ENCODE results near the gene A3GALT2.

The A3GALT2 gene

DNA sequence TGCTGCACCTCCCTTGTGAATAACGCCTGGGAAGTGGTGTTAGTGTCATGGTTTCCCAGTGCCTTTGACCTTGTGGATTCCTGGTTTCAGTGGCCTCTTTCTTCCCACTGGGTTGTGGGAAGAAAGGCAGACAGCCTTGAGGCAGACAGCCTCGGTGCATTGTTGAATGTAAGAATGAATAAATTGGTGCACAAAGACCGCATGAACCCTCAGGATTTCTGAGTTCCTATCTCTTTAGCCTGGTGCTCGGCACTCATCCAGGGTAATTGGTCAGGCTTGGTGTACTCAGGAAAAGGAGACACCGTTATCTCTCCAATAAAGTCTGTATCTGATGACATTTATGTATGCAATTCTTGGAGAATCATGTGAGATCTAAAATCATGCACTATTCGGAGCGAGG lies 59.6 kb downstream of the A3GALT2 start:
- H3K27me3 ChIP-seq (ENCODE audit: control insufficient read depth, insufficient read depth, low read length) = no peaks in the 10 kb centered on the region
- H3K4me2 ChIP-seq (ENCODE audit: low read length) = peak overlapping the region; percentile 33
- no peak overlapping the region for H3K4me3 ChIP-seq (ENCODE audit: low read depth, low read length)
- no peak overlapping the region for H2AFZ ChIP-seq
- peaks cover 49% of the 10 kb centered on the region for H3K79me2 ChIP-seq
- no peaks in the 10 kb centered on the region for H3K9me3 ChIP-seq (ENCODE audit: control insufficient read depth, low read length)
- H3K4me1 ChIP-seq = peaks cover 9% of the 10 kb centered on the region
- TF ChIP-seq, protein P1, sequence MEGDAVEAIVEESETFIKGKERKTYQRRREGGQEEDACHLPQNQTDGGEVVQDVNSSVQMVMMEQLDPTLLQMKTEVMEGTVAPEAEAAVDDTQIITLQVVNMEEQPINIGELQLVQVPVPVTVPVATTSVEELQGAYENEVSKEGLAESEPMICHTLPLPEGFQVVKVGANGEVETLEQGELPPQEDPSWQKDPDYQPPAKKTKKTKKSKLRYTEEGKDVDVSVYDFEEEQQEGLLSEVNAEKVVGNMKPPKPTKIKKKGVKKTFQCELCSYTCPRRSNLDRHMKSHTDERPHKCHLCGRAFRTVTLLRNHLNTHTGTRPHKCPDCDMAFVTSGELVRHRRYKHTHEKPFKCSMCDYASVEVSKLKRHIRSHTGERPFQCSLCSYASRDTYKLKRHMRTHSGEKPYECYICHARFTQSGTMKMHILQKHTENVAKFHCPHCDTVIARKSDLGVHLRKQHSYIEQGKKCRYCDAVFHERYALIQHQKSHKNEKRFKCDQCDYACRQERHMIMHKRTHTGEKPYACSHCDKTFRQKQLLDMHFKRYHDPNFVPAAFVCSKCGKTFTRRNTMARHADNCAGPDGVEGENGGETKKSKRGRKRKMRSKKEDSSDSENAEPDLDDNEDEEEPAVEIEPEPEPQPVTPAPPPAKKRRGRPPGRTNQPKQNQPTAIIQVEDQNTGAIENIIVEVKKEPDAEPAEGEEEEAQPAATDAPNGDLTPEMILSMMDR (IDR thresholded peaks at IDR 0.05) = no peak
- no peak overlapping the region for H3K27ac ChIP-seq
- H3K36me3 ChIP-seq (ENCODE audit: control insufficient read depth, insufficient read depth, low read length) = no peaks in the 10 kb centered on the region
- no peak overlapping the region for H3K9ac ChIP-seq

DNA sequence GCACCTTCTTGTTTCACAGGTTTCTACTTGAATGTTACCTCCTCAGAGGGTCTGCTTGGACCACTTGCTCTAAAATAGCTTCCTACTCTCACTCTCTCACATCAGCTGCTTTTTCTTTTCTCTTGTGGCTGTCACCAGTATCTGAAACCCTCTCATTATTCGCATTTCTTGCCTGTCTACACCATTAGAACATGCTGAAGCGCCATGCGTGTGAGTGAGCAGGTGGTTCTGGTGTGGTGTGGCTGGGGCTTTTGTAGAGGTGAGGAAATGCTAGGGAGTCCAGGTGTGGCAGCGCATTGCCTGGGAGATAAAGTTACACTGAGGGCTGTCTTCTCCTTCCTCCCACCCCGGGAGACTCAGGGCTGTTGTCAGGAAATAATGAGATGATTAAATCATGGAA lies 60.5 kb downstream of the A3GALT2 start:
- no peak overlapping the region for H2AFZ ChIP-seq
- H3K9ac ChIP-seq = no peak overlapping the region
- no peaks in the 10 kb centered on the region for H3K9me3 ChIP-seq (ENCODE audit: control insufficient read depth, low read length)
- H3K36me3 ChIP-seq (ENCODE audit: control insufficient read depth, insufficient read depth, low read length) = no peaks in the 10 kb centered on the region
- peaks cover 42% of the 10 kb centered on the region for H3K79me2 ChIP-seq
- no peak overlapping the region for H3K4me2 ChIP-seq (ENCODE audit: low read length)
- no peak overlapping the region for H3K27ac ChIP-seq
- TF ChIP-seq, protein P1 (IDR thresholded peaks at IDR 0.05) = no peak
- H3K4me3 ChIP-seq (ENCODE audit: low read depth, low read length) = no peak overlapping the region
- H3K27me3 ChIP-seq (ENCODE audit: control insufficient read depth, insufficient read depth, low read length) = no peaks in the 10 kb centered on the region
- peaks cover 9% of the 10 kb centered on the region for H3K4me1 ChIP-seq

DNA sequence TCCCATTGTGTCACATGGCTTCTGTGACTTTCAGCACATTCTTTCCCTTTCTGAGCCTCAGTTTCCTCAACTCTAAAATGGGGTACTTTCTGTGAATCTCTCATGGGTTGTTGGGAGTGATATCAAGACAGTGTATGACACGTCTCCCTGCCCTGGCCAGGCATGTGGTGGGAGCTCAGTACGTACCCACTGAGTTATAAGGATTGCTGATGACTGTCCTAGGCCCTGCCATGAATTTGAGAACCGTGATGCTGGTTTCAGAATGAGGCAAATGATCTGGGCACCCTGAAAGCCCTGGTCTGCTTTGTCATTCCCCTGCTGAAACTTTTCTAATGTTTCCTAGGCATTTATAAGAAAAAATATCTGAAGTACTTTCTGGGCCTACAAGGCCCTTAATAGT lies 61.0 kb downstream of the A3GALT2 start:
- no peaks in the 10 kb centered on the region for H3K27me3 ChIP-seq (ENCODE audit: control insufficient read depth, insufficient read depth, low read length)
- no peak overlapping the region for H2AFZ ChIP-seq
- TF ChIP-seq, protein P1 (IDR thresholded peaks at IDR 0.05) = no peak
- no peaks in the 10 kb centered on the region for H3K9me3 ChIP-seq (ENCODE audit: control insufficient read depth, low read length)
- no peaks in the 10 kb centered on the region for H3K36me3 ChIP-seq (ENCODE audit: control insufficient read depth, insufficient read depth, low read length)
- H3K4me3 ChIP-seq (ENCODE audit: low read depth, low read length) = no peak overlapping the region
- H3K79me2 ChIP-seq = peaks cover 41% of the 10 kb centered on the region
- H3K4me2 ChIP-seq (ENCODE audit: low read length) = no peak overlapping the region
- no peak overlapping the region for H3K9ac ChIP-seq
- peaks cover 9% of the 10 kb centered on the region for H3K4me1 ChIP-seq
- no peak overlapping the region for H3K27ac ChIP-seq

DNA sequence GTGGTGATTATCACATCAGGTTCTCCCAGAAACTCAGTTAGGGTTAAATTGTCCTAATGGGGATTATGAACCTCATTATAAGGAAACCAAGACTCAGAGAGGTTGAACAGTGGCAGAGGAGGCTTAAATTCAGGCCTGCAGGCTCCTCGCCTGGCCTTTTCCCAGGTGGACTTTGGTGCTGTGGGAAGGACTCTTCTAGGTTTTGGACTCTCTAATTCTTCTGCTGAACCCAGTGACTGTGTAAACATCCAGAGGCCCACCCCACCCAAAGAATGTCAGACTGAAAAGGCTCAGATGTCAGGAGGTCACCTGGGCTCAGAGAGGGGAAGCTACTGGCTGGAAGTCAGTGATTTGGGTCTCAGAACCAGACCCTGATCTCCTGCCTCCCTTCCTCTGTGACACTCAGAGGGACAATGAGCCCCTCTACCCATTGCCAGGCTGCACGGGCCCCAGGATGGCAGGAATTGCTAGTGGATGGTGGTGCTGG lies 62.1 kb downstream of the A3GALT2 start:
- H3K27ac ChIP-seq = no peak overlapping the region
- H3K36me3 ChIP-seq (ENCODE audit: control insufficient read depth, insufficient read depth, low read length) = no peaks in the 10 kb centered on the region
- no peak overlapping the region for H3K4me2 ChIP-seq (ENCODE audit: low read length)
- H3K9ac ChIP-seq = no peak overlapping the region
- TF ChIP-seq, protein P1 (IDR thresholded peaks at IDR 0.05) = no peak
- H3K9me3 ChIP-seq (ENCODE audit: control insufficient read depth, low read length) = no peaks in the 10 kb centered on the region
- no peak overlapping the region for H2AFZ ChIP-seq
- peaks cover 32% of the 10 kb centered on the region for H3K79me2 ChIP-seq
- no peaks in the 10 kb centered on the region for H3K27me3 ChIP-seq (ENCODE audit: control insufficient read depth, insufficient read depth, low read length)
- no peak overlapping the region for H3K4me3 ChIP-seq (ENCODE audit: low read depth, low read length)
- H3K4me1 ChIP-seq = peaks cover 9% of the 10 kb centered on the region

Measured in parathyroid adenoma (tissue), 2 donors.